Fibroblast of skin of right biceps (primary cell): ENCODE data around the gene ZNF467.

ENCODE experiments used
- DNase-seq: peaks from one replicate; pipeline ENCODE4 v3.0.0-alpha.2; 2013

The ZNF467 gene

DNA sequence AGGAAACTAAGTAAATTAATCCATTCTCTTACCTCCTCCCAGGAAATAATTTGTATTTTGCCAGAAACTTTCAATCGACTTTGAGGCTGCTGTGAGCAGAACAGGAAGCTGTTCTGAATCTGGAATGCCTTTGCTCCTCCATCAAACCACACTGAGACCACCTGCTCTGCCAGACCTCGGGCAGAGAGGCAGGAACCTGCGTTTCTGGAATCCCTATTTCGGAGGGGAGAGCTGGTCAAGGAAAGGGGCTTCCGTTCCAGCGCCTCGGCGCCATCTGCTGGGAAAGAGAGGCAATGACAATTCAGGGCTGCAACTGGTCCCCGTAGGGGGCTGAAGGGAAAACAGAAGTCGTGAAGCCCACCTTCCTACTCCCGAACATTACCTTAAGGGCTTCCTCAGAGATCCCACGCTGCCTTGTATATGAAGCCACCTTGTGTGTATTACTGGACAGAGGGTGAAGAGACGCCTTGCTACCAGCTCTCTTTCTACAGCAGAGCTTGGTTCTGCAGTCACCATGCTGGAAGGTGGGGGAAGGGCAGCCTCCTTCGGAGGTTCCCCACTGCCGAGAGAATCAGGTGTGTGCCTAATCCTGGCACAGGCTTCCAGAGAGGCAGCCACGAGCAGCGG is 31.2 kb downstream of the ZNF467 start:
- peak; percentile 50 for DNase-seq

DNA sequence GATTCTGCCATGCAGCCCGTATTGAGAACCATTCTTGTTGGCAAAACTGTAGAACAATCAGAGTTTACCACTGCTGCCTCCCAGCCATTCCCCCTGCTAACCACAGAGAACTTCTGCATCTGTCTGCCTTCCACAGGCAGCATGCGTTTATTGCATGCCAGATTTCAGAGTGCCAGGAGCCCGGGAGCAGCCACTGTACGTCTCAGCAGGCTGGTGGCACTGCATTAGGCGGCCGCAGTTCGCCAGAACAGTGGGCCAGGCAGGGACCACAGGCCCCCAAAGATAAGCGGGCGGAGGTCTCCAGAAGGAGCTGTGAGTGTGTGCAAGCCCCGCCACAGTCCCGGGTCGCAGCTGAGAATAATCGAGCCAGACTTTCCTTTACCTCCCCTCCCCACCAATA is 31.8 kb downstream of the ZNF467 start:
- peak; percentile 12 for DNase-seq

DNA sequence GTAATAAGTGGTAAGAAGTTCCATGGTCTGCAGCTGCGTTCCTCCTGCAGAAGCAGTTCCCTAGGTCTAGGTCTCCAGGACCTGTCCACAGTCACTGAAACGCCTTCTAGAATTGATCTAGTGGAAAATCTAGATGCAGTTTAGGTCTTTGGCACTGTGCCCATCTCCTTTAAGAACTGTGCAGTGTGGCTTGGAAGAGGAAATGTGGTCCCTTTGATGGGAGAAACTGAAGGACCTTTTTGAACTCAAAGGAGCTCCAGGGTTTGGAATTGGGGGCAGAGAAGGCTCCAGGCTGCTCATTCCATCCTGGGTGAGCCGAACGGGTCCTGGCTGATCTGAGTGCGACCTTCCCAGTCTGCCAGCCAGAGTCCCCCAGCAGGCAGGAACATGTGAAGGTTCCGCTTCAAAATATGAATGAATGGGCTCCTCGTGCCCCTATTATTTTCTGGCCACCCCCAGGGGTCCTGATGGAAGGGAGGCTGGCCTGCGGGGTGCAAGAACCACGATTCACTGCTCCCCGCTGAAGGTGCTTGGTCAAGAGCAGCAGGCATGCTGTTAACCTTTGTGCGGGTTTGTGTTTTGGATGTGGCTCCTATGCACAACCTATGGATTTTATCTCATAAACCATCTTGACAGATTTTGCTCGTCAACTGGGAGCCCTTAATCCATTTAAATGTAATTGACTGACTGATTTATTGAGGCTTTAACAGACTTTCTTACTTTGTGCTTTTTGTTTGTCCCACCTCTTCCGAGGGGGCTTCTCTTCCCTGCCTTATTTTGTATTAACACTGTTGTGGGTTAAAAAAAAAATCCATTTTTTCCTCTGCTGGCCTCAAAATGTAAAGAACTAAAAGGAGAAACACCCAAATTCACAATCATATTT is 36.7 kb downstream of the ZNF467 start:
- DNase-seq, result no peak

DNA sequence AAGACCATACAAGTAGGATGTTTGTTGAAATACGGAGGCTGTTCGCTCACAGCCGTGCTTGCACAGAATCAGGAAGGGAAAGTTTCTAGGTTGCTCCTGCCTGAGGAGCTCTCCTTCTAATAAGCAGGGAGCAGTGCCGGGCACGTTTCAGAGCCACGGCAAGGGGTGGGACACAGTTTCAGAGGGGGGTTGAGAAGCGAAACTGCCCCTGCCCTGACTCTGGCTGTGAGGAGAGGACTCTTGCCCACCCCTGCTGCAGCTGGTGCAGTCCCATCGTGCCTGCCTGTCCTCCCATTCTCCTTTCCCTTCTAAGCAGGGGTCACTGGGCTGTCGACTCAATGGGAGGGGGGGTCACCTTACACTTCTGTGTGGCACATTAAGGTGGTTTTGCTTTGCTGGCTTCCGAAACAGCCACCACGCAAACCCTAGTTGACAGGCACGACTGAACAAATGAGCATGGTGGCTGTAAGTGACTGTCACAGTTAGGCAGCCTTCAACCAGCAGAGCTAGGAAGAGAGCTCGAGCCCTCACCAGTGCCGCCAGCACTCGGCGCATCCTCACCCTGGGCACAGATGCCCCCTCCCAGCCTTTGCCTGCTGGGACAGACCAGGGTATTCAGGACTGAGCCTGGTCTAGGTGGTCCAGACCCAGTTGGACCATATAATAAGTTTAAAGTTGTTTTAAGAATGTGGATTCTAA is 37.5 kb downstream of the ZNF467 start:
- DNase-seq, result no peak

DNA sequence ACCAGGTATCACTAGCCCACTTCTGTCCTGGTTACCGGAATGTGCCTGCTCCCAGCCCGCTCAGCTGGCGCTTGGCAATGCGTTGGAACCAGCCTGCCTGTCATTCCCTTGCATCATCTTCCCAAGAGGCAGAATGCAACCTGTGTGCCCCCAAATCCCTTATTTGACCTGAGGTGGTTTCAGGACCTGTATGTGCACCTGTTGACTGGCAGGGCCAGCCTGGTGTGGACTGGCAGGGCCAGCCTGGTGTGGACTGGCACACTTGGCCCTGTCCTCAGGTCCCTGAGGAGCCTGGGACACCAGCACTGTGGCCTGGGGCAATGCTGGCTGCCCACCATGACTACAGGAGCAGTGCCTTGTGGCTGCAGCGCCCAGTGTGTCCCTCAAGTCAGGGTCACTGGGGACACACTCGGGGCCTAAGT is 38.2 kb downstream of the ZNF467 start:
- no peak for DNase-seq

DNA sequence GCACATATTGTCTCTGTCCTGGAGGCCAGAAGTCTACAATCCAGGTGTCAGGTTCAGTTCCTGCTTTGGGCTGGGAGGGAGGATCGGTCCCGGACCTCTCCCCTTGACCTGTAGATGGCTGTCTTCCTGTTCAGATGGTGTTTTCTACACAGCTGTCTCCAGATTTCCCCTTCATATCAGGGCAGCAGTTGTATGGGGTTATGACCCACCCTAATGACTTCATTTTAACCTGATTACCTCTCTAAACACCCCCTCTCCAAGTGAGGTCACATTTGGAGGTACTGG is 38.7 kb downstream of the ZNF467 start:
- DNase-seq, result no peak

DNA sequence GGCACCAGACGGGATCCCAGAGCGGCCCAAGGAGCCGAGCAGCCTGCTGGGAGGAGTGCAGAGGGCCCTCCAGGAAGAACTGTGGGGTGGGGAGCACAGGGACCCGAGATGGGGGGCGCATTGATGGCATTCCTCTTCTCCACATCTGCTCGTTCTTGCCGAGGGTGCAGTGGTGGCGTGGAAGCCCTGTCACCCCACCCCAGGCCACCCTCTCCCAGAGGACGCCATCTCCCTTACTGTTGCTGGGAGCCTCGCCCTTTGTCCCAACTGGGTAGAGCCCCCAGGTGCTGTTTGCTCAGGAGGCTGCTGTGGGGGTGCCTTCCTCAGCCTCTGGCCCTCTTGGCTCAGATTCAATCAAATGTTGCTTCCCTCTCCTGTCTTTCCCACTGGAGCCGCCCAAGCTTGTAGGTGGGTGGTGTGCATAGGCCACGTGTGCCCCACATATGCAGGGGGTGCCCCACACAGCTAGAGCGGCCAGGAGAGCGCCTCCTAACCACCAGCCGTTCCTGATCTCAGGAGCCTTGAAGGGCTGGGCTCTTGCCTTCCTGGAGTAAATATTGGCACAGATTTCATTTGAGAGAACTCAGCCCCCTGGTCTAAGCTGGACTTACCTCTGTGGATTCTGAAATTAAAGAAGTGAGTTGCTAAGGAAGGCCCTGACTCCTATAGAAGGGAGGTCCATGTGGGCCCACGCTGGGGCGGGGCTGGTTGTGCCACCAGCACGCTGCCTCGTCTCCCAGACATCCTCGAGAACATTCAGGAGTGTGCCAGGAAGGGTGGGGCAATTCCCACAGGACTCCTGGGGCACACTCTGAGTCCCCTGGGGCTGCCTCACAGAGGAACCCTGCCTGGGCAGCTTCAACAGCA is 39.2 kb downstream of the ZNF467 start:
- DNase-seq, result no peak

DNA sequence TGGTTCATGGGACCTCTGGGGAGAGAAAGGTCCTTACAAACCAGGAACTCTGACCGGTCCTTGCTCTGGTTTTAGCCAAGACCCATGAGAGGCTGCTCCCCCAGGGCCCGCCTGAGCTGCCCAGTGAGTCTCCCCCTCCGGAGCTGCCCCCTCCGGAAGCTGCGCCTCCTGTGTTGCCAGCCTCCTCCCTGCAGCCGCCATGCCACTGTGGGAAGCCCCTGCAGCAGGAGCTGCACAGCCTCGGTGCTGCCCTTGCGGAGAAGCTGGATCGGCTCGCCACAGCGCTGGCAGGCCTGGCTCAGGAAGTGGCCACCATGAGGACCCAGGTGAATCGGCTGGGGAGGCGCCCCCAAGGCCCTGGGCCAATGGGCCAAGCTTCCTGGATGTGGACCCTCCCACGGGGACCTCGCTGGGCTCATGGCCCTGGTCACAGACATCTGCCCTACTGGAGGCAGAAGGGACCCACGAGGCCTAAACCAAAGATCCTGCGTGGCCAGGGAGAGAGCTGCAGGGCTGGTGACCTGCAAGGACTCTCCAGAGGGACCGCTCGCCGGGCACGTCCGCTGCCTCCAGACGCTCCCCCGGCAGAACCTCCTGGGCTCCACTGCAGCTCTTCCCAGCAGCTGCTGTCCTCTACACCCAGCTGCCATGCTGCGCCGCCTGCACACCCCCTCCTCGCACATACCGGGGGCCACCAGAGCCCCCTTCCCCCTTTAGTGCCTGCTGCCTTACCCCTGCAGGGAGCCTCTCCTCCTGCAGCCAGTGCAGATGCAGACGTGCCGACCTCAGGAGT is 40.1 kb downstream of the ZNF467 start:
- DNase-seq, result no peak

DNA sequence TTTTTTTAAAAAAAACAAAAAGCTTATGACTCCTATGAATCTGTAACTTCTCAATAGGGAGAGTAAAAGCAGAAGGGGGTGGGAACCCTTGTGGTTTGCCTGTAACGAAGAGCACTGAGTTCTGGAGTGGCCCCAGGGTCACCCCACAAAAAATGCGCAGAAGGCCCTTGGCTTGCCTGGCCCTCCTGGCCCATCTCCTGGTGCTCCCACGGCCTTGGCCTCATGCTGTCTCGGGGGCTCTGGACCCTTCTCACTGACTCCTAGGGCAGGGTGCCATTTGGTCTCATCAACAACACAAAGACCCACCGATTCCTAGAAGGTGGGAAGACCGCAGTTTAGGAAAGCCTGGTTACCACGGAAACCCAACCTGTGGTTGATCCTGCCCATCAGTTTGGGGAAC is 40.8 kb downstream of the ZNF467 start:
- no peak for DNase-seq

DNA sequence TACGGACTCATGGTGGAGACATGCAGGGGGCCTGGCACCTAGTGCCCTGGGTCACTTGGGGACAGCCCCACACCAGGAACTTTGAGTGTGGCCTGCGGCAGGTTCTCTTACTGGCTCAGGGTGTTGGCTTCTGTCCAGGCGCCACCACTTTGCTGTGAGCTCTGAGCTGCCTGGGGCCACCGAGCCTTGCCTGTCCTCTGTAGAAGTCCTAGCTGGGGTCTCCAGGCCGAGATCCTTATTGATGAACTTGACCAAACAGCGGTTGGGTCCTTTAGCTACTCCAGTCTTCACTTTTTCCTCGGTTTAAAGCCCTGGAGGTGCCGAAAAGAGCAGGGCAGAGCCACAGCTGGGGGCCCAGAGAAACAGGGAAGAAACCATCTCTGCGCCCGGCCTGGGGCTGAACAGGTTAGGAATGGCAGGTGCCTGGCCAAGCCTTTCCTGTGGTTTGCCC is 41.3 kb downstream of the ZNF467 start:
- DNase-seq, result no peak

DNA sequence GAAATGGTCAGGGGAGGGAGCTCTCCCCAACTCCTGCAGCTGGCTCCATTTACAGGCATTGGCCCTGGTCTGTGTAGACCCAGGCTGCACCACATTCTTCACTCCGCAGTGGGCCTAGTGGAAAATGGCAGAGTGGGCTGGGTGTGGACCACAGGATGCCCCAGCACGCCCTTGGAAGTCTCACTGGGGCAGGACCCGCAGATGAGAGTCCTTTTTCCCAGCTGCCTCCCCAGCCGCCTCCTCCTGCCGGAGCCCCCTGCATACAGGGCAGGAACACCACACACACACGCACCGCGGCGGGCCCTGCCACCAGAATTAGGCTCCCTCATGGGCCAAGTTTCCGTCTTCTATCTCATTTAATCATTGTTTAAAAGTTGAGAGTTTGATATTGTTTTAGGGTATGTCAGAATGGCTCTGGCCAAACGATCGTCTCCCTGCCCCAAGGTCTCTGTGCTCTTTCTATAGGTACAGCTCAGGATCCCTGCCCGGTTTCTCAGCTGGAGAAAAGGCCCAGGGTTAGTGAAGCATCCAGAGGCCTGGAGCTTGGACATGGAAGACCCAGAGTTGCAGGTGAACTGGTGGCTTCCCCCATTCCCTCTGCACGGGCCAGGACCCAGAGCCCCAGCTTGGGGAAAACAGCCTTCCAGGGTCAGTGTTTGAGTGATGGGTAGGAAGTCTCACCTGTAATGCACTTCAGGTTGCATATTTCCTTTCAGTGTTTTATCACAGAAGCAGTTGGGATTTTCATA is 42.0 kb downstream of the ZNF467 start:
- no peak for DNase-seq

DNA sequence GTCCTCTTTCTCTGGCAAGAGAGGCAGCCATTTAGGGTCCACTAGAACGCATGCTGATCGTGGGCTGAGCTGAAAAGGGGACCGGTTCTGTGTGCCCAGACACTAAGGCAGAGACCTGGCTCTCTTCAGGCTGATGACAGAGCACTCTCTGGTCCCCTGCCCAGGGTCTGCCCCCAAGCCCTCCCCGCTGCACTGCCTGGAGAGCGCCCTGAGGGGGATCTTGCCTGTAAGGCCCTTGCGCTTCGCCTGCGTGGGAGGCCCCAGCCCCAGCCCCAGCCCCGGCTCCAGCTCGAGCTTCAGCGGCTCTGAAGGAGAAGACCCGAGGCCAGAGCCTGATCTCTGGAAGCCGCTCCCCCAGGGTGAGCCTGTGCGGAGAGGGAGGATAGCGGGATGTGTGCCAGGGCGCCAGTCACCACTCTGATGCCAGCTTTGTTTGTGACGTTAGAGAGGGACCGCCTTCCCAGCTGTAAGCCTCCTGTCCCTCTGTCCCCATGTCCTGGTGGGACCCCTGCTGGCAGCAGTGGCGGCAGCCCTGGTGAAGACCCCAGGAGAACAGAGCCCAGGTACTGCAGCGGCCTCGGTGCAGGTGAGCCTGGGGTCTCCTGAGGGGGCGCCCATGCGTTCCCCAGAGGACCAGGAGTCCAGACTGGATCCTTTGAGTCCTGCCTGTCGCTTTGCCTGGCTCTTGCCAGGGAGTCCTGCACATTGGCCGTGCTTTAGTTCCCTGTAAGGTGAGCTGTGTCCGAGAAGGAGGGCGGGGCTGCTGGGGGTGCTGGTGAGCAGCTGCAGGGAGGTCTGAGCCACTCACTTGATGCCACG is 43.2 kb downstream of the ZNF467 start:
- no peak for DNase-seq

DNA sequence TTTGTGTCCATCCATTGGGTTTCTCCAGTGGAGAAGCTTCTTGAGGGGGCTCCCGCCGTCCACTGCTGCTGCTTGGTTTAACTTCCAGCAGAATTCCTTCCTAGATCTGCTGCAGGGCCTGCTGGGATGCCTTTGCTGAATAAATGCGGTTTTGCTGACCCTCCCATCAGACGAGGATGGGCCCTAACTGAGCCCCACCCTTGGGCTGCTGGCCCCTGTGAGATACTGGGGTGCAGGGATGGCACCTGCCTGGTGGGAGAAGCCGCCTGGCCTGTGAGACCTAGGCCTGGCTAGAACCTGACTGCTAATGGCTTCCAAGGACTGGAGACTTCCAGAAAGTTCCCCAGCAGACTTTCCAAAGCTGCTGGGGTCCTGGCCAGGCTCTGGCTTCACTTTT is 43.8 kb downstream of the ZNF467 start:
- no peak for DNase-seq

DNA sequence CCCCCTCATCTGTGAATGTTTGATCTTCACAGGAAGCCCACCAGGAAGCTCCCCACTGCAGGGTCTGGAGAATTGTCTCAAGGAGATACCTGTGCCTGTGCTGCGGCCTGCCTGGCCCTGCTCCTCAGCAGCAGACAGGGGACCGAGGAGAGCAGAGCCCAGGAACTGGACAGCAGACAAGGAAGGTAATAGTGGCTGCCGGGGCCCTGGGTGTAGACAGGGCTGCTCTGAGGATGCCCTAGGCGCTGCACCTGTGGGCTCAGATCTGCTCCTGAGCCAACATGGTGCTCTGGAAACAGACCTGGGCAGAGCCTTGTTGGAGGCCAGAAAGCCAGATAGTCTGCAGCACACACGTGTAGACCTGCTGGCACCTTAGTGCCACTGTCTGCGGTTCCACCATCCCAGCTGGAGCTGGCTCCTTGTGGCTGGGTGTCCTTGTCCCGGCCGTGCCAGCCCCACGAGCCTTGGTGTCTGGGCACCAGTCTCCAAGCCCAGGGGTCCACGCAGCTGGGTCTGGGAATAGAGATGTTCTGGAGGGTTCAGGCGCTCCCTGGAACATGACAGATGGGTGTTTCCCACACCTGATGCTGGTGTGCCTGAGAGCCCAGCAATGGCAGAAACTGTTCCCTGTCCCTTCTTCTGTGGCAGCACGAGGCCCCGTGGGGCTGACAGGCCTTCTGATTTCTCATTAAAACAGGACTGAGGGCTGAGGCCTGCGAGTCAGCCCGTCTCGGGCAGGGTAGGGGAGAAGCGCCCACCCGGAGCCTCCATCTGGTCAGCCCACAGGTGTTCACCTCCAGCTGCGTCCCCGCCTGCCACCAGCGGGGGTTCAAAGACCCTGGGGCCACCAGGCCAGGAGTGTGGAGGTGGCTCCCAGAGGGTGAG is 44.7 kb downstream of the ZNF467 start:
- no peak for DNase-seq

DNA sequence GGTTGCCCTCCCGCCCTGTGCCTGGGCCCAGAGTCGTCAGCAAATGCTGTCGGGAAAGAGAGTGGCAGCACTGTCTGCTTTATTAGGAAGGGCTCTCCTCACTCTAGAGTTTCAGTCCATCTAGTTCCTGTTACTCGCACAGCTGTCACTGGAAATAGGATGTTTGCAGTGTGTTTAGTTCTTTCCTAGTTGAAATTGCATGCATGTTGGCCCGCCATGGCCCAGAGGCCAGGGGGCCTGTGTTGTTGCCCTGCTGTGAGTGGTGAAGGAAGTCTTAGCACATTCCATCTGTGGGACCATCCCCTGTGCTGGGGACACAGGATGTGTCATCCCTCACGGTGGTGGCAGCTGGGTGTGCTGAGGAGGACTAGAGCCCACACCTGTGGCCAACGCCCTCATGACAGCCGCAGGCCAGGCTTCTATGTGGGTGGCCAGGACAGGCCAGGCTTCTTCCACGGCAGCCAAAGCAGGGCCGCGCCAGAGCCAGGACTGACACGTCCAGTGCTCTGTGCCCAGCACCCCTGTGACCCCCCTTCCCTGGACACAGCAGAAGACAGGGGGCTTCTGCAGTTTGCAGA is 45.4 kb downstream of the ZNF467 start:
- DNase-seq, result no peak

DNA sequence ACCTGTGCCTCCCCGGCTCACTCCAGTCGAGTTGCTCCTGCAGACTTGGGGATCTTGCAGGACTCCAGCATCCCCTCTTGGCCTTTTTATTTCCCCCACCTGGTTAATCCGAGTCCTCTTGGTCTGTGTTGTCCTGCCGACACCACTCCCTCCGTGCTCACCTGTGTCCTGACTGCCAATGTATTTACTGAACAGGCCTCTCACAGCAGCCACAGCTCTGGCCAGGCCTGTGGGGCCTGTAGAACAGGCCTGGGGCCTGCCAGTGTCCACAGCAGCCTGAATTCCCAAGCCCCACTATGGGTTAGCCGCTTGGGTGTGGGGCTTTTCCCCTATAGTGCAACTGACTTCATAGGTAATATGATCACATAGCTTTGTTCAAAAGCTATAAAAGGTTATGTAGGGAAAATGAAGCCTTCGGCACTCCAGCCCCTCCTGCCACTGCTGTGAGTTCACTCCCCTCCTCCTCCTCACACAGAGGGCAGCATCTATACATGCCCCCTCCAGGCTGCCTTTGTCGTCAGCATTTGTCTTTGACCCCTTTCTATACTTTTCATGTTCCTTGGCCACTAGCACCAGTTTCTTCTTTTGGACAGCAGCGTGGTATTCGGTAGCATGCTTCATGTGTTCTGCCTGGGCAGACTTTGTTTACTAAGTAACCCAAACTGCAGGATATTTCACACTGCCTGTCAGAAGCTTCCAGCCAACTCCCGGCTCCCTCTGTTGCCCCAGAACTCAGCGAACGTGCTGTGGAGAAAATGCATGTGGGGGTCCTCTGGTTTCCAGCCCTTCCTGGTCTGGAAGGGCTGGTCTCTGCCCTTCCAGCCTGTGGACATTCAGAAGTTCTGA is 46.1 kb downstream of the ZNF467 start:
- no peak for DNase-seq

DNA sequence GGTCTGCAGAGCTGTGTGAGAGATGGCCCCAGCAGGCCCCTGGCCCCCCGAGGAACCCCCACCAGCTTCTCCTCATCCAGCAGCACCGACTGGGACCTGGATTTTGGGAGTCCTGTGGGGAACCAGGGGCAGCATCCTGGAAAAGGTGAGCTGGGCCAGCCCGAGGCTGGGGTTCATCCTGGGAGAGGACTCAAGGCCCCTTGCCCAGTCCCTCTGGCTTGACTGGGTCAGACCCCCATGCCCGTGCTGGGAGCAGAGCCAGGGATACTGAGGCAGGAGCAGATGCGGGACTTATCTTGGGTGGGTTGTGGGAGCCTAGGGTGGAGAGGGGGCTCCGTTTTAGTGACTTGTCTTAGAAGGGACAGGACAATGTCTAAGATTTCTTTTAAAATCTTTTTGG is 47.5 kb downstream of the ZNF467 start:
- no peak for DNase-seq

DNA sequence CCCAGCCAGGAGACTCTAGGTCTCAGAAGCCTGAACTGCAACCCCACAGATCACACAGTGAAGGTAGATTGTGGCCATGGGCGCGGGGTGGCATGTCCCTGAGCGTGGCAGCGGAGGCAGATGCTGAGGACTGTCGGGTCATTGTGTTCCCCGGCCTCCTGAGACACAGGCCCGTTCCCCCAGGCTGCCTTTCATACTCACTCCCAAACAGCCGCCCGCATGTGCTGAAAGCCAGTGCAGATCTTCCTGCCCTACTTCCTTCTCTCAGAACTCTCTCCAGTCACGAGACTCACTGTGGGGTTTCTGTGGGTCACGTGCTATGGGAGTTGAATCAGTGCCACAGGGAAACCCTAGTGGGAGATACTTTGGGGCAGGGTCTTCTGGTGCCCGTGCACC is 48.0 kb downstream of the ZNF467 start:
- no peak for DNase-seq
